HCEC 1CT (cell line): Measurements from ENCODE around the gene ELAC2.
"Not testable (repeated sequence)": the region's sequence is repeated elsewhere in the genome, so short reads cannot be mapped to it uniquely, and the experiment has no call there.

Experiments used
- DNase-seq: peaks from one replicate; pipeline ENCODE4 v3.0.0-alpha.2; 2017

The ELAC2 gene

GRCh38 chr17:12987120-12987519, 30.7 kb downstream of the ELAC2 start:
- DNase-seq = no peak

- no peak for DNase-seq
These were observed 32.2 kb downstream of the ELAC2 start for GRCh38 chr17:12985431-12986293.

GRCh38 chr17:12983991-12984884, 33.6 kb downstream of the ELAC2 start:
- DNase-seq = peak; percentile 68

- no peak for DNase-seq
These were observed 35.6 kb downstream of the ELAC2 start for GRCh38 chr17:12982224-12982623.

- DNase-seq = peak; percentile 29
These were observed 37.9 kb downstream of the ELAC2 start for GRCh38 chr17:12979826-12980500.

GRCh38 chr17:12979246-12979645, 38.6 kb downstream of the ELAC2 start:
- DNase-seq = no peak

GRCh38 chr17:12978787-12979186, 39.0 kb downstream of the ELAC2 start:
- DNase-seq = not testable (repeated sequence)

- peak; percentile 15 for DNase-seq
These were observed 40.6 kb downstream of the ELAC2 start for GRCh38 chr17:12977008-12977751.

GRCh38 chr17:12974005-12974531, 43.8 kb downstream of the ELAC2 start:
- no peak for DNase-seq

GRCh38 chr17:12973496-12974004, 44.3 kb downstream of the ELAC2 start:
- no peak for DNase-seq

GRCh38 chr17:12967962-12968361, 49.9 kb downstream of the ELAC2 start:
- DNase-seq = no peak

GRCh38 chr17:12966413-12966812, 51.4 kb downstream of the ELAC2 start:
- no peak for DNase-seq

GRCh38 chr17:12965988-12966387, 51.8 kb downstream of the ELAC2 start:
- no peak for DNase-seq

- no peak for DNase-seq
These were observed 53.0 kb downstream of the ELAC2 start for GRCh38 chr17:12964840-12965239.

- DNase-seq = no peak
These were observed 53.7 kb downstream of the ELAC2 start for GRCh38 chr17:12964162-12964561.

GRCh38 chr17:12963505-12963904, 54.3 kb downstream of the ELAC2 start:
- DNase-seq = no peak

- DNase-seq = no peak
These were observed 56.2 kb downstream of the ELAC2 start for GRCh38 chr17:12961655-12962054.

GRCh38 chr17:12959441-12959840, 58.4 kb downstream of the ELAC2 start:
- peak; percentile 15 for DNase-seq

GRCh38 chr17:12958786-12959185, 59.0 kb downstream of the ELAC2 start:
- no peak for DNase-seq

GRCh38 chr17:12955521-12955920, 62.3 kb downstream of the ELAC2 start:
- no peak for DNase-seq

GRCh38 chr17:12953156-12953555, 64.7 kb downstream of the ELAC2 start:
- DNase-seq = no peak

- DNase-seq = no peak
These were observed 65.8 kb downstream of the ELAC2 start for GRCh38 chr17:12952012-12952411.
